HepG2 (cell line): ENCODE results near the gene TBC1D4. TPM values are rescaled to one million over a fixed set of nuclear protein-coding genes. Genes with fewer than 3 reads are reported as not detected.

Experiments used
- ATAC-seq: fragments of 200-7000 bp; cut with Tn5 transposase; 3 replicates; pipeline ENCODE4 v1.9.1; 2020; ENCODE audit warnings: mild to moderate bottlenecking, moderate library complexity
- BruUV-seq: library from RNA; stranded (reverse); fragments of 400-500 nt; replicated peaks from 2 replicates; lab custom pipeline; 2021; lab: Mats Ljungman, UMichigan
- CTCF ChIA-PET: fragments of 300-600 bp; formaldehyde crosslinking; extraction: SDS; loops from one replicate; lab custom pipeline; 2021; ENCODE audit warnings: low total read pairs, inconsistent platforms, low intra/inter-chr PET ratio; lab: Yijun Ruan, JAX
- POLR2A ChIA-PET: fragments of 350-600 bp; sonication (Branson Sonifier 250); formaldehyde crosslinking; loops from one replicate; lab custom pipeline; 2020; ENCODE audit warnings: antibody characterized with exemption, inconsistent platforms; lab: Yijun Ruan, JAX
- DNase-seq: peaks from one replicate; pipeline ENCODE4 v3.0.0-alpha.2; 2015; ENCODE audit warnings: low spot score
- FAIRE-seq: peaks from 3 replicates; lab custom pipeline; 2011; peaks lifted over from hg19 to GRCh38; lab: Jason Lieb, UNC
- H2AFZ ChIP-seq: one replicate; pipeline ENCODE4 v1.6.1; 2011; ENCODE audit warnings: low read length, inconsistent platforms
- H3K27ac ChIP-seq: fragments of 300-600 bp; 3 replicates; pipeline ENCODE4 v1.8.0; 2011; ENCODE audit warnings: mixed run types, mild to moderate bottlenecking, mixed read lengths, low read length, inconsistent platforms; ENCODE audit not compliant: insufficient read depth; ENCODE audit errors: extremely low read length
- H3K27me3 ChIP-seq, 2 experiments: fragments of 200-600 bp in 1 of 2; 2 replicates in 1 of 2; 3 replicates in 1 of 2; pipeline versions ENCODE4 v1.6.0 to v1.8.0; 2011; ENCODE audit warnings: low read length in 2 of 2, mild to moderate bottlenecking in 2 of 2, moderate library complexity in 2 of 2, inconsistent platforms in 1 of 2; ENCODE audit not compliant: insufficient read depth in 2 of 2, control insufficient read depth in 1 of 2
- H3K36me3 ChIP-seq, 2 experiments: fragments of 200-600 bp in 1 of 2; replicated peaks in 1 of 2; 2 replicates in 1 of 2; 3 replicates in 1 of 2; pipeline versions ENCODE4 v1.5.1 to v1.8.0; 2011; ENCODE audit warnings: low read length in 2 of 2, inconsistent platforms in 1 of 2; ENCODE audit not compliant: insufficient read depth in 2 of 2, control insufficient read depth in 1 of 2
- H3K4me1 ChIP-seq: 2 replicates; pipeline ENCODE4 v1.5.1; 2012; ENCODE audit warnings: low read length, inconsistent platforms; ENCODE audit not compliant: insufficient read depth
- H3K4me2 ChIP-seq: 2 replicates; pipeline ENCODE4 v1.6.0; 2011; ENCODE audit warnings: low read depth, low read length, inconsistent platforms
- H3K4me3 ChIP-seq, 3 experiments: fragments of 200-600 bp in 1 of 3; sonication (generic), shearing (Covaris generic) in 1 of 3; replicated peaks in 1 of 3; 2 replicates each; pipeline ENCODE4 v1.5.1; 2011 to 2016; ENCODE audit warnings: low read length in 3 of 3, inconsistent platforms in 2 of 3, low read depth in 2 of 3, mild to moderate bottlenecking in 2 of 3, control low read depth in 1 of 3, mixed read lengths in 1 of 3; ENCODE audit not compliant: insufficient read depth in 1 of 3
- H3K79me2 ChIP-seq: one replicate; pipeline ENCODE4 v1.6.1; 2011; ENCODE audit warnings: low read length, inconsistent platforms; ENCODE audit not compliant: insufficient read depth
- H3K9ac ChIP-seq: 2 replicates; pipeline ENCODE4 v1.6.0; 2011; ENCODE audit warnings: mild to moderate bottlenecking, low read depth, low read length, inconsistent platforms; ENCODE audit not compliant: insufficient read depth
- H3K9me3 ChIP-seq: 2 replicates; pipeline ENCODE4 v1.5.1; 2012; ENCODE audit warnings: mild to moderate bottlenecking, low read length
- H4K20me1 ChIP-seq: 2 replicates; pipeline ENCODE4 v1.6.0; 2011; ENCODE audit warnings: inconsistent platforms, mild to moderate bottlenecking, low read length, moderate library complexity; ENCODE audit not compliant: insufficient read depth
- AGO1 ChIP-seq: fragments of 200-400 bp; formaldehyde crosslinking; IDR thresholded peaks from 2 replicates; pipeline ENCODE4 v1.6.1; 2017; ENCODE audit warnings: mild to moderate bottlenecking, low read depth, low read length, moderate library complexity; ENCODE audit not compliant: poor library complexity, severe bottlenecking
- GTF3A ChIP-seq: sonication (generic); formaldehyde crosslinking; conservative IDR thresholded peaks from 2 replicates; pipeline ENCODE4 v1.4.0; 2020; ENCODE audit warnings: mild to moderate bottlenecking, missing genetic modification reagents
- JUND ChIP-seq: sonication (generic); formaldehyde crosslinking; IDR thresholded peaks from 2 replicates; pipeline ENCODE4 v1.8.0; 2022; ENCODE audit warnings: mild to moderate bottlenecking, missing genetic modification reagents
- MAX ChIP-seq: IDR thresholded peaks from 2 replicates; pipeline ENCODE4 v1.6.1; 2012; ENCODE audit warnings: inconsistent platforms
- SAFB2 ChIP-seq: sonication (generic); formaldehyde crosslinking; IDR thresholded peaks from 2 replicates; pipeline ENCODE4 v1.5.1; 2020; ENCODE audit warnings: missing genetic modification reagents, low read depth, mild to moderate bottlenecking, borderline replicate concordance
- STAT5B ChIP-seq: sonication (generic); formaldehyde crosslinking; IDR thresholded peaks from 2 replicates; pipeline ENCODE4 v1.4.0; 2020; ENCODE audit warnings: missing genetic modification reagents
- SYNCRIP ChIP-seq: fragments of 200-400 bp; formaldehyde crosslinking; IDR thresholded peaks from 2 replicates; pipeline ENCODE4 v1.6.1; 2018; ENCODE audit warnings: mild to moderate bottlenecking, low read depth, low read length; ENCODE audit not compliant: insufficient read depth
- ZBTB8A ChIP-seq: sonication (generic); formaldehyde crosslinking; IDR thresholded peaks from 2 replicates; pipeline ENCODE4 v1.4.0; 2020; ENCODE audit warnings: mild to moderate bottlenecking, low read depth, missing genetic modification reagents, borderline replicate concordance
- ZFP62 ChIP-seq: sonication (generic); formaldehyde crosslinking; IDR thresholded peaks from 2 replicates; pipeline ENCODE4 v1.4.0; 2020; ENCODE audit warnings: missing genetic modification reagents
- ZNF33A ChIP-seq: sonication (generic); formaldehyde crosslinking; IDR thresholded peaks from 2 replicates; pipeline ENCODE4 v1.5.1; 2020; ENCODE audit warnings: missing genetic modification reagents, mild to moderate bottlenecking, moderate library complexity, borderline replicate concordance
- WGBS: methylation state at CpG from one replicate; pipeline ENCODE4 v1.1.6; 2017; ENCODE audit warnings: low lambda C conversion rate; 5-methylcytosine and 5-hydroxymethylcytosine counted together
- in situ Hi-C: cut with HindIII; loops from 2 replicates; pipeline ENCODE4 v1.10.0; 2017; ENCODE audit warnings: low pct_unique_long_range_greater_than_20kb; ENCODE audit not compliant: extremely low pct_ligation_motif_present
- intact Hi-C: fragments of 100-400 bp; cut with micrococcal nuclease; formaldehyde crosslinking; loops from one replicate; pipeline ENCODE4 v1.10.0; 2022; ENCODE audit not compliant: unreplicated experiment
- polyA plus RNA-seq, 8 experiments: library from polyadenylated mRNA; depleted of rRNA in 3 of 8; stranded (reverse) in 7 of 8; unstranded in 1 of 8; fragments of >200 nt; fragmentation: Illumina TruSeq in 4 of 8; extraction: Trizol in 4 of 8; gene quantifications; 2 replicates each; pipeline versions ENCODE4 v1.2.1 to v1.2.3, GENCODE V29; 2011 to 2016; ENCODE audit warnings: low read depth in 4 of 8, missing spikeins in 1 of 8, mixed read lengths in 1 of 8; ENCODE audit not compliant: insufficient read depth in 1 of 8
- total RNA-seq, 5 experiments: library from RNA; depleted of rRNA; stranded (reverse); fragments of >200 nt; fragmentation: Illumina TruSeq; extraction: Trizol; gene quantifications; 2 replicates each; pipeline ENCODE4 v1.2.3, GENCODE V29; 2016; ENCODE audit warnings: low read depth in 1 of 5

The TBC1D4 gene
- total and polyA plus RNA-seq, 2 of the 13 experiments (the other 11 are each of a cell fraction or from before 2014, with no cell fraction given) = 35.9 to 64.4 TPM

GRCh38 chr13:75447493-75447892, 34.5 kb downstream of the TBC1D4 start:
- 100% methylated on average over 4 of the region's 4 CpGs for WGBS
- no peak overlapping the region for H3K4me3 ChIP-seq
- H3K4me1 ChIP-seq = peaks cover 58% of the 10 kb centered on the region
- ATAC-seq (no peak), DNase-seq (no peak), FAIRE-seq (no peak)
- CTCF ChIA-PET = no interaction called here
- no peak for TF ChIP-seq ZBTB8A (CRISPR knock-in tag)
- TF ChIP-seq ZNF33A (CRISPR knock-in tag) = no peak
- no peak for TF ChIP-seq JUND
- no peak for TF ChIP-seq GTF3A (CRISPR knock-in tag)
- TF ChIP-seq SAFB2 (CRISPR knock-in tag) = no peak
- no peak for TF ChIP-seq ZFP62 (CRISPR knock-in tag)
- no peak for TF ChIP-seq MAX
- TF ChIP-seq STAT5B (CRISPR knock-in tag) = no peak
- no peak for TF ChIP-seq AGO1
- H4K20me1 ChIP-seq = no peaks in the 10 kb centered on the region; the same call in 1 of the 2 replicates
- BruUV-seq = no TSS peak
- POLR2A ChIA-PET = no interaction called here
- no peak overlapping the region for H3K4me2 ChIP-seq
- in situ Hi-C loops (no loop called here), intact Hi-C loops (no loop called here)
- peaks cover 0 to 8% of the 10 kb centered on the region in 2 experiments; a peak in 1 of 5 replicates for H3K36me3 ChIP-seq
- H2AFZ ChIP-seq = no peak overlapping the region
- no peaks in the 10 kb centered on the region for H3K9me3 ChIP-seq
- no peaks in the 10 kb centered on the region for H3K27me3 ChIP-seq
- H3K79me2 ChIP-seq = peaks cover 90% of the 10 kb centered on the region
- H3K9ac ChIP-seq = no peak overlapping the region
- no peak overlapping the region for H3K27ac ChIP-seq

- DNase-seq = no peak
- H3K79me2 ChIP-seq = peaks cover 89% of the 10 kb centered on the region
- no peak overlapping the region for H3K4me2 ChIP-seq
- in situ Hi-C loops = no loop called here
- intact Hi-C loops = no loop called here
- 93% methylated on average over 3 of the region's 3 CpGs for WGBS
- H3K36me3 ChIP-seq = peaks cover 0 to 8% of the 10 kb centered on the region in 2 experiments; a peak in 1 of 5 replicates
- H3K4me1 ChIP-seq = peaks cover 58% of the 10 kb centered on the region
- TF ChIP-seq SYNCRIP = no peak
- H2AFZ ChIP-seq = no peak overlapping the region
- no peak overlapping the region for H3K9ac ChIP-seq
- no peak for ATAC-seq
- CTCF ChIA-PET = no interaction called here
- no peaks in the 10 kb centered on the region for H3K9me3 ChIP-seq
- no TSS peak for BruUV-seq
- H3K27ac ChIP-seq = no peak overlapping the region
- no peaks in the 10 kb centered on the region for H3K27me3 ChIP-seq
- FAIRE-seq = no peak
- H4K20me1 ChIP-seq = no peaks in the 10 kb centered on the region; the same call in 1 of the 2 replicates
- POLR2A ChIA-PET = interaction anchor here (0.9 to 1.6 kb wide), 2 partner anchors 12 to 35 kb away, joined by 3 to 4 read pairs; partner anchors contain the start of gene TBC1D4
- no peak overlapping the region for H3K4me3 ChIP-seq
Measured at GRCh38 chr13:75446874-75447273, 35.1 kb downstream of the TBC1D4 start.
